Thyroid gland (tissue), 4 donors: ENCODE measurements around the gene BRSK1. TPM values are rescaled to one million over a fixed set of nuclear protein-coding genes. Genes with fewer than 3 reads are reported as not detected.

Experiments used
- DNase-seq, 2 donors: peaks; one replicate each; pipeline ENCODE4 v3.0.0-alpha.2; 2019
- H3K27ac ChIP-seq, 3 donors: fragments of 200-600 bp; sonication (generic); 1 replicate in 2 of 3; 2 replicates in 1 of 3; pipeline ENCODE4 v1.5.1; 2016 to 2019; ENCODE audit warnings: mild to moderate bottlenecking in 1 of 3, moderate library complexity in 1 of 3
- H3K27me3 ChIP-seq: fragments of 200-600 bp; sonication (generic); one replicate; pipeline ENCODE4 v1.5.1; 2019
- H3K36me3 ChIP-seq, 2 donors: fragments of 200-600 bp; sonication (generic); one replicate each; pipeline ENCODE4 v1.5.1; 2016 to 2019
- H3K4me1 ChIP-seq, 2 donors: fragments of 200-600 bp; sonication (generic); one replicate each; pipeline ENCODE4 v1.5.1; 2017 to 2019
- H3K4me3 ChIP-seq, 3 donors: fragments of 200-600 bp; sonication (generic); replicated peaks in 1 of 3; 1 replicate in 2 of 3; 2 replicates in 1 of 3; pipeline ENCODE4 v1.5.1; 2016; ENCODE audit warnings: mild to moderate bottlenecking in 1 of 3
- H3K9me3 ChIP-seq: fragments of 200-600 bp; sonication (generic); one replicate; pipeline ENCODE4 v1.5.1; 2017
- CTCF ChIP-seq, 6 experiments: fragments of 200-600 bp in 3 of 6; fragments of 450-650 bp in 3 of 6; sonication (generic) in 3 of 6; IDR thresholded peaks; one replicate each; pipeline ENCODE4 v1.5.1; 2016 to 2019; ENCODE audit warnings: antibody characterized with exemption in 6 of 6, mild to moderate bottlenecking in 2 of 6, inconsistent platforms in 1 of 6, moderate library complexity in 1 of 6
- POLR2A ChIP-seq, 2 donors: fragments of 450-650 bp; IDR thresholded peaks; one replicate each; pipeline ENCODE4 v1.6.1; 2017; ENCODE audit warnings: antibody characterized with exemption in 2 of 2, mild to moderate bottlenecking in 2 of 2, moderate library complexity in 1 of 2
- WGBS, 2 donors: methylation state at CpG; one replicate each; pipeline ENCODE4 v1.1.5; 2017; 5-methylcytosine and 5-hydroxymethylcytosine counted together
- intact Hi-C: fragments of 100-400 bp; cut with DNase I; formaldehyde crosslinking; loops from one replicate; pipeline ENCODE4 v1.15.1; 2023
- total RNA-seq, 4 donors: library from RNA; depleted of rRNA; stranded (reverse); fragments of >200 nt; gene quantifications; one replicate each; pipeline ENCODE4 v1.2.3, GENCODE V29; 2016

The BRSK1 gene
- total RNA-seq, 4 donors from 2014 or later = 0.83 to 1.2 TPM; not detected in 2

- DNase-seq = no peak
- Histone ChIP-seq H3K27me3 (no peaks in the 10 kb centered on the region), H3K4me1 (no peaks in the 10 kb centered on the region), H3K9me3 (no peaks in the 10 kb centered on the region), H3K36me3 (no peaks in the 10 kb centered on the region), H3K27ac (no peak overlapping the region), H3K4me3 (no peak overlapping the region)
- WGBS, 2 donors = 92 to 95% methylated on average over 5 to 7 of the region's 11 CpGs
- intact Hi-C loops = loop anchor here (10.0 kb wide), 2 partner anchors 117 to 197 kb away; no protein-coding TSS in a partner anchor
- TF ChIP-seq CTCF (IDR thresholded peaks at IDR 0.05) (no peak), POLR2A (IDR thresholded peaks at IDR 0.05) (no peak)
Measured at GRCh38 chr19:55308281-55308680, 24.5 kb downstream of the BRSK1 start.

GRCh38 chr19:55309448-55309847 lies 25.7 kb downstream of the BRSK1 start:
- Histone ChIP-seq H3K4me1 (no peaks in the 10 kb centered on the region), H3K27me3 (no peaks in the 10 kb centered on the region), H3K4me3 (no peak overlapping the region), H3K36me3 (no peaks in the 10 kb centered on the region), H3K9me3 (no peaks in the 10 kb centered on the region), H3K27ac (no peak overlapping the region)
- intact Hi-C loops = loop anchor here (10.0 kb wide), 2 partner anchors 115 to 195 kb away; no protein-coding TSS in a partner anchor
- TF ChIP-seq CTCF (IDR thresholded peaks at IDR 0.05) = no peak
- no peak for TF ChIP-seq POLR2A (IDR thresholded peaks at IDR 0.05)
- no peak for DNase-seq
- WGBS, 2 donors = 86 to 94% methylated on average over 5 of the region's 5 CpGs

DNA sequence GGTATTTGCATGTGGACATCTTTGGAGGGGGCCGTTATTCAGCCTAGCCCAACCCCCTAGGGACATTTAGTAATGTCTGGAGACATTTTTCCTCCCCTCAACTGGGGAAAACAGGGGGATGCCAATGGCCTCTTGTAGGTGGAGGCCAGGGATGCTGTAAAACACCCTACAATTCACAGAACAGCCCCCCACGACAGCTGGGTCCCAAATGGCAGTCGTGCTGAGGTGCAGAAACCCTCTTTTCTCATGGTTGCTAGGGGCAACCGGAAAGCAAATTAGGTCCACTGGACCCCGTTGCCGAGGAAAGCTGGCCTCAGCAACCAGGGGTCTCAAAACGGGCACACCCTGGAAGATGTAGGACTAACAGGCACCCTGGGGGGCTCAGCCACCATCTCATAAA lies 26.7 kb downstream of the BRSK1 start:
- Histone ChIP-seq H3K27ac (no peak overlapping the region), H3K27me3 (no peaks in the 10 kb centered on the region), H3K4me3 (no peak overlapping the region), H3K4me1 (no peaks in the 10 kb centered on the region), H3K36me3 (no peaks in the 10 kb centered on the region), H3K9me3 (no peaks in the 10 kb centered on the region)
- intact Hi-C loops = no loop called here
- DNase-seq = no peak
- TF ChIP-seq CTCF (IDR thresholded peaks at IDR 0.05) (no peak), POLR2A (IDR thresholded peaks at IDR 0.05) (no peak)
- 76 to 89% methylated on average over 4 to 7 of the region's 7 CpGs for WGBS, 2 donors

- Histone ChIP-seq H3K4me1 (no peaks in the 10 kb centered on the region), H3K27me3 (no peaks in the 10 kb centered on the region), H3K36me3 (no peaks in the 10 kb centered on the region), H3K4me3 (no peak overlapping the region), H3K9me3 (no peaks in the 10 kb centered on the region), H3K27ac (no peak overlapping the region)
- TF ChIP-seq POLR2A (IDR thresholded peaks at IDR 0.05) (no peak), CTCF (IDR thresholded peaks at IDR 0.05) (no peak)
- intact Hi-C loops = no loop called here
- WGBS, 2 donors = 83 to 94% methylated on average over 3 to 8 of the region's 9 CpGs
- DNase-seq = no peak
Measured at GRCh38 chr19:55311397-55311796, 27.6 kb downstream of the BRSK1 start.

- Histone ChIP-seq H3K4me3 (no peak overlapping the region), H3K9me3 (no peaks in the 10 kb centered on the region), H3K36me3 (no peaks in the 10 kb centered on the region), H3K27me3 (no peaks in the 10 kb centered on the region), H3K4me1 (no peaks in the 10 kb centered on the region), H3K27ac (no peak overlapping the region)
- WGBS, 2 donors = 94 to 96% methylated on average over 4 to 6 of the region's 18 CpGs
- intact Hi-C loops = no loop called here
- TF ChIP-seq POLR2A (IDR thresholded peaks at IDR 0.05) (no peak), CTCF (IDR thresholded peaks at IDR 0.05) (no peak)
- no peak for DNase-seq
Measured at GRCh38 chr19:55311797-55312196, 28.0 kb downstream of the BRSK1 start.
